Activated T-cell treated with anti-CD3 and anti-CD28 coated beads for 4 hours (primary cell): ENCODE measurements around the gene SAA2.
"Not testable (repeated sequence)": the region's sequence is repeated elsewhere in the genome, so short reads cannot be mapped to it uniquely, and the experiment has no call there.

ENCODE experiments used
- DNase-seq: peaks from one replicate; pipeline ENCODE4 v3.0.0-alpha.2; 2020

Gene SAA2

GRCh38 chr11:18247191-18247581 lies 1.3 kb downstream of the SAA2 start:
- not testable (repeated sequence) for DNase-seq

- DNase-seq = not testable (repeated sequence)
These were observed 1.9 kb downstream of the SAA2 start for GRCh38 chr11:18246379-18247190.

- DNase-seq = no peak
These were observed 3.1 kb downstream of the SAA2 start for GRCh38 chr11:18245396-18245795.

- DNase-seq = peak; percentile 35
These were observed 4.6 kb downstream of the SAA2 start for GRCh38 chr11:18243783-18244362.

GRCh38 chr11:18239655-18240054 lies 8.8 kb downstream of the SAA2 start:
- DNase-seq = no peak

GRCh38 chr11:18236664-18237356 lies 11.7 kb downstream of the SAA2 start, which contains the start of gene SAA4:
SAA4 (minus strand) TSS chr11:18236802; CDS start chr11:18235926, 876 bp downstream.
- DNase-seq = no peak

- no peak for DNase-seq
These were observed 12.8 kb downstream of the SAA2 start for GRCh38 chr11:18235394-18236334.

- DNase-seq = no peak
These were observed 14.6 kb downstream of the SAA2 start for GRCh38 chr11:18233912-18234311.

- no peak for DNase-seq
These were observed 17.6 kb downstream of the SAA2 start for GRCh38 chr11:18230859-18231258.

- DNase-seq = no peak
These were observed 19.0 kb downstream of the SAA2 start for GRCh38 chr11:18229501-18229900.

- DNase-seq = no peak
These were observed 22.6 kb downstream of the SAA2 start for GRCh38 chr11:18225913-18226312.

GRCh38 chr11:18223591-18224387 lies 24.7 kb downstream of the SAA2 start:
- no peak for DNase-seq

GRCh38 chr11:18222814-18223421 lies 25.6 kb downstream of the SAA2 start:
- no peak for DNase-seq

GRCh38 chr11:18221274-18221876 lies 27.1 kb downstream of the SAA2 start:
- DNase-seq = no peak

GRCh38 chr11:18209058-18209457 lies 39.4 kb downstream of the SAA2 start:
- no peak for DNase-seq

GRCh38 chr11:18204771-18205170 lies 43.7 kb downstream of the SAA2 start:
- no peak for DNase-seq

GRCh38 chr11:18204220-18204619 lies 44.2 kb downstream of the SAA2 start:
- DNase-seq = no peak

GRCh38 chr11:18203723-18204122 lies 44.7 kb downstream of the SAA2 start:
- no peak for DNase-seq

- DNase-seq = not testable (repeated sequence)
These were observed 50.7 kb downstream of the SAA2 start for GRCh38 chr11:18197738-18198137.

- no peak for DNase-seq
These were observed 51.9 kb downstream of the SAA2 start for GRCh38 chr11:18196532-18196931.
